SJCRH30 (cell line): Measurements from ENCODE around the gene GK. TPM values are rescaled to one million over a fixed set of nuclear protein-coding genes. Genes with fewer than 3 reads are reported as not detected.
"Not testable (repeated sequence)": the region's sequence is repeated elsewhere in the genome, so short reads cannot be mapped to it uniquely, and the experiment has no call there.

ENCODE experiments used
- DNase-seq, 2 experiments: peaks; one replicate each; pipeline ENCODE4 v3.0.0-alpha.2; 2015 to 2020
- H3K27ac ChIP-seq: fragments of 250-450 bp; sonication (Bioruptor Pico); 2 replicates; pipeline ENCODE4 v1.5.1; 2020; ENCODE audit warnings: mild to moderate bottlenecking, moderate library complexity
- H3K27me3 ChIP-seq: fragments of 250-450 bp; sonication (Bioruptor Pico); 2 replicates; pipeline ENCODE4 v1.5.1; 2020; ENCODE audit warnings: mild to moderate bottlenecking, moderate library complexity
- H3K36me3 ChIP-seq: fragments of 250-450 bp; sonication (Bioruptor Pico); 2 replicates; pipeline ENCODE4 v1.5.1; 2020; ENCODE audit warnings: mild to moderate bottlenecking, moderate library complexity
- H3K4me1 ChIP-seq: fragments of 250-450 bp; sonication (Bioruptor Pico); 2 replicates; pipeline ENCODE4 v1.5.1; 2020; ENCODE audit warnings: mild to moderate bottlenecking, moderate library complexity
- H3K4me3 ChIP-seq: fragments of 250-450 bp; sonication (Bioruptor Pico); 2 replicates; pipeline ENCODE4 v1.5.1; 2020; ENCODE audit warnings: mild to moderate bottlenecking, moderate library complexity
- H3K9me3 ChIP-seq: fragments of 250-450 bp; sonication (Bioruptor Pico); replicated peaks from 2 replicates; pipeline ENCODE4 v1.5.1; 2020; ENCODE audit warnings: mild to moderate bottlenecking, moderate library complexity
- total RNA-seq: library from RNA; depleted of rRNA; stranded (reverse); fragments of >200 nt; shearing (Covaris generic); gene quantifications from 2 replicates; pipeline ENCODE4 v1.2.3, GENCODE V29; 2014

Gene GK
- total RNA-seq, 1 experiment from 2014 or later, result 10.5 TPM

- H3K9me3 ChIP-seq, result no peaks in the 10 kb centered on the region
- DNase-seq, result no peak
- H3K4me3 ChIP-seq, result no peak overlapping the region
- H3K36me3 ChIP-seq, result no peaks in the 10 kb centered on the region
- H3K4me1 ChIP-seq, result no peaks in the 10 kb centered on the region
- H3K27me3 ChIP-seq, result no peaks in the 10 kb centered on the region
- H3K27ac ChIP-seq, result no peak overlapping the region
These were observed 15.1 kb upstream of the GK start for GRCh38 chrX:30637874-30638815.

- H3K36me3 ChIP-seq, H3K9me3 ChIP-seq, H3K4me1 ChIP-seq, H3K27me3 ChIP-seq, H3K27ac ChIP-seq, H3K4me3 ChIP-seq, DNase-seq: not testable (repeated sequence)
These were observed 13.5 kb upstream of the GK start for GRCh38 chrX:30639702-30640101.

GRCh38 chrX:30642642-30643041 is 10.6 kb upstream of the GK start:
- DNase-seq, result no peak
- no peak overlapping the region for H3K27ac ChIP-seq
- H3K27me3 ChIP-seq, result no peaks in the 10 kb centered on the region
- no peaks in the 10 kb centered on the region for H3K36me3 ChIP-seq
- no peak overlapping the region for H3K4me3 ChIP-seq
- H3K4me1 ChIP-seq, result no peaks in the 10 kb centered on the region
- no peaks in the 10 kb centered on the region for H3K9me3 ChIP-seq

GRCh38 chrX:30643313-30643821 is 9.9 kb upstream of the GK start:
- Histone ChIP-seq H3K36me3 (no peaks in the 10 kb centered on the region), H3K9me3 (no peaks in the 10 kb centered on the region), H3K27ac (no peak overlapping the region), H3K4me1 (no peaks in the 10 kb centered on the region), H3K4me3 (no peak overlapping the region), H3K27me3 (no peaks in the 10 kb centered on the region)
- DNase-seq, result no peak

GRCh38 chrX:30649859-30650258 is 3.4 kb upstream of the GK start:
- no peak for DNase-seq
- Histone ChIP-seq H3K4me3 (no peak overlapping the region), H3K36me3 (no peaks in the 10 kb centered on the region), H3K27ac (no peak overlapping the region), H3K9me3 (no peaks in the 10 kb centered on the region), H3K27me3 (no peaks in the 10 kb centered on the region), H3K4me1 (no peaks in the 10 kb centered on the region)

- no peaks in the 10 kb centered on the region for H3K36me3 ChIP-seq
- no peaks in the 10 kb centered on the region for H3K27me3 ChIP-seq
- peak; percentile 89 to 90 for DNase-seq
- H3K4me3 ChIP-seq, result peak overlapping the region; percentile 76
- H3K9me3 ChIP-seq, result no peaks in the 10 kb centered on the region
- peak overlapping the region; percentile 83 for H3K27ac ChIP-seq
- H3K4me1 ChIP-seq, result no peaks in the 10 kb centered on the region
These were observed 452 bp upstream of the GK start for GRCh38 chrX:30652527-30653414.

GRCh38 chrX:30654386-30654785 is 1.2 kb downstream of the GK start:
- H3K27ac ChIP-seq, H3K9me3 ChIP-seq, H3K36me3 ChIP-seq, H3K4me1 ChIP-seq, DNase-seq, H3K27me3 ChIP-seq: not testable (repeated sequence)
- peak overlapping the region; percentile 76 for H3K4me3 ChIP-seq

GRCh38 chrX:30654989-30655607 is 1.9 kb downstream of the GK start:
- Histone ChIP-seq H3K27ac (no peak overlapping the region), H3K36me3 (no peaks in the 10 kb centered on the region), H3K27me3 (no peaks in the 10 kb centered on the region), H3K4me1 (no peaks in the 10 kb centered on the region), H3K4me3 (no peak overlapping the region), H3K9me3 (no peaks in the 10 kb centered on the region)
- DNase-seq, result no peak

GRCh38 chrX:30655991-30656390 is 2.8 kb downstream of the GK start:
- Histone ChIP-seq H3K4me1 (no peaks in the 10 kb centered on the region), H3K27ac (no peak overlapping the region), H3K36me3 (no peaks in the 10 kb centered on the region), H3K4me3 (no peak overlapping the region), H3K27me3 (no peaks in the 10 kb centered on the region), H3K9me3 (no peaks in the 10 kb centered on the region)
- no peak for DNase-seq

- no peak overlapping the region for H3K27ac ChIP-seq
- DNase-seq, result no peak
- no peaks in the 10 kb centered on the region for H3K9me3 ChIP-seq
- no peaks in the 10 kb centered on the region for H3K36me3 ChIP-seq
- H3K4me1 ChIP-seq, result no peaks in the 10 kb centered on the region
- H3K27me3 ChIP-seq, result no peaks in the 10 kb centered on the region
- H3K4me3 ChIP-seq, result no peak overlapping the region
These were observed 4.3 kb downstream of the GK start for GRCh38 chrX:30657196-30658161.

GRCh38 chrX:30659421-30659820 is 6.2 kb downstream of the GK start:
- H3K4me3 ChIP-seq, result no peak overlapping the region
- no peaks in the 10 kb centered on the region for H3K36me3 ChIP-seq
- H3K27ac ChIP-seq, result no peak overlapping the region
- no peaks in the 10 kb centered on the region for H3K4me1 ChIP-seq
- DNase-seq, result no peak
- H3K27me3 ChIP-seq, result no peaks in the 10 kb centered on the region
- no peaks in the 10 kb centered on the region for H3K9me3 ChIP-seq

GRCh38 chrX:30661228-30661627 is 8.0 kb downstream of the GK start:
- no peaks in the 10 kb centered on the region for H3K27me3 ChIP-seq
- H3K4me3 ChIP-seq, result no peak overlapping the region
- no peaks in the 10 kb centered on the region for H3K4me1 ChIP-seq
- no peak for DNase-seq
- no peaks in the 10 kb centered on the region for H3K36me3 ChIP-seq
- no peak overlapping the region for H3K27ac ChIP-seq
- H3K9me3 ChIP-seq, result no peaks in the 10 kb centered on the region

GRCh38 chrX:30663322-30663721 is 10.1 kb downstream of the GK start:
- no peaks in the 10 kb centered on the region for H3K4me1 ChIP-seq
- H3K4me3 ChIP-seq, result no peak overlapping the region
- no peaks in the 10 kb centered on the region for H3K9me3 ChIP-seq
- DNase-seq, result no peak
- H3K36me3 ChIP-seq, result no peaks in the 10 kb centered on the region
- H3K27me3 ChIP-seq, result no peaks in the 10 kb centered on the region
- H3K27ac ChIP-seq, result no peak overlapping the region

- Histone ChIP-seq H3K27me3 (no peaks in the 10 kb centered on the region), H3K4me1 (no peaks in the 10 kb centered on the region), H3K36me3 (no peaks in the 10 kb centered on the region), H3K27ac (no peak overlapping the region), H3K4me3 (no peak overlapping the region), H3K9me3 (no peaks in the 10 kb centered on the region)
- no peak for DNase-seq
These were observed 12.2 kb downstream of the GK start for GRCh38 chrX:30665471-30665870.
